GM19193 (cell line): ENCODE data around the gene FCN3.

ENCODE experiments used
- POLR2A ChIP-seq: IDR thresholded peaks from 4 replicates; pipeline ENCODE4 v1.6.1; 2011; ENCODE audit not compliant: insufficient read depth, insufficient read length; ENCODE audit errors: extremely low read depth

FCN3 gene

GRCh38 chr1:27343639-27344025 lies 31.0 kb downstream of the FCN3 start:
- TF ChIP-seq POLR2A: no peak

GRCh38 chr1:27342778-27343638 lies 31.6 kb downstream of the FCN3 start:
- TF ChIP-seq POLR2A: peak; percentile 46

GRCh38 chr1:27342391-27342777 lies 32.2 kb downstream of the FCN3 start:
- TF ChIP-seq POLR2A: no peak

- peak; percentile 45 for TF ChIP-seq POLR2A
Observed at GRCh38 chr1:27341525-27342252, 32.9 kb downstream of the FCN3 start, which contains the start of gene SYTL1. Gene SYTL1 (plus strand): TSS chr1:27342022. CDS start chr1:27345335, 3,313 bp downstream.

GRCh38 chr1:27339213-27339612 lies 35.4 kb downstream of the FCN3 start:
- no peak for TF ChIP-seq POLR2A

GRCh38 chr1:27338751-27339150 lies 35.9 kb downstream of the FCN3 start:
- no peak for TF ChIP-seq POLR2A

- TF ChIP-seq POLR2A: no peak
Observed at GRCh38 chr1:27336756-27337155, 37.9 kb downstream of the FCN3 start.

- no peak for TF ChIP-seq POLR2A
Observed at GRCh38 chr1:27335506-27336422, 38.9 kb downstream of the FCN3 start.

GRCh38 chr1:27333717-27334279 lies 40.8 kb downstream of the FCN3 start:
- TF ChIP-seq POLR2A: no peak

DNA sequence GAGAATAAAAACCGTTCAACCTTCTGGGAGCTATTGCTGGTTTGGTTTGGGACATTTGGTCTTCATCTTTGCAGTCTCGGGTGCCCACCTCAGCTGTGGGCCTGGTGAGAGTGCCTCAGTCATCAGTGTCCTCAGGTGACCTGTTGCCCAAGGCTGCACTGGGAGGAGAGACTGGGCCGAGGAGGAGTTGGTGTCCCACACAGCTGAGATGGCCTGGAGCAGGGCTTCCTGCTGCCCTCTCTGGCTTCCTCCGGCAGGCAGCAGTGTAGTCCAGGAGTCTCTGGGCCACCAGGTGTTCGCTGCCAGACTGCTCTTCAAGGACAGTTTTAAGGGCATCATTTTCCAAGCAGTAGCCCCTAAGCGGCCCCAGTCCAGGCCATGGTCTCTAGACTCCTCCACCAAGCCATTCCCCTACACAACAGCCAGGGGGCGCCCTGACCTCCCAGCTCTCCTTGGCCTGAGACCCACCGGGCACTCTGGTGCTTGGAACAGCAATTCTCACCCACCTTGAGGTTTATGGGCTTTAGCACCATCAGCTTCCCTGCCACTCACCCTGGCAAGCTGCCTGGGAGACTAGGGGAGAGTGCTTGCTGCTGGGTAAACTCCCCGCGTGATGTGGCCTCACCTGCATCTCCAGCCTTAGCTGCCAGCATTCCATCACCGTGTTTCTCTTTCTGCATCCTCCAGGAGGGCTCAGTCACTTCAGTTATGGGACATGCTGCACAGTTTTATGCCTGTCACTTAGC lies 41.9 kb downstream of the FCN3 start:
- TF ChIP-seq POLR2A: no peak

GRCh38 chr1:27331922-27332321 lies 42.7 kb downstream of the FCN3 start:
- TF ChIP-seq POLR2A: no peak

DNA sequence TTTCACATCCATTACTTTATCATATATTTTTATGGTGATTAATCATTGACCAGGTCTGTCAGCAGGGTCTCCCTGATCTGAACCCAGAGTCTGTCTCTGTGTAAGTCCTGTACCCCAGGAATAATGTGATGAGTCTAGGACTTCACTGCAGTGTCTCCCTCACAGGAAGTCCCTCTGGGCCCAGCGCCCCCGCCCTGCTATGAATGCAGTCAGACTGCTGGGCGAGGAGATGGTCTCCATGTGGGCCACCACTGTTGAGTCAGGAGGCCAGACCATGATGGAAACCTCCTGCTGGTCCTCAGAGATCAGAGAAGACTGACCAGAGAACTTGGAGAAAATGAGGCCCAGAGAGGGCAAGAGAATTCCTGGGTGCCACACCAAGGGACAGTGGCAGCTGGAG lies 43.2 kb downstream of the FCN3 start:
- TF ChIP-seq POLR2A: no peak

GRCh38 chr1:27330786-27331185 lies 43.8 kb downstream of the FCN3 start:
- no peak for TF ChIP-seq POLR2A

- no peak for TF ChIP-seq POLR2A
Observed at GRCh38 chr1:27327964-27328363, 46.7 kb downstream of the FCN3 start.
